HG02588 (cell line): ENCODE measurements around the gene IZUMO4.

Experiments used
- ATAC-seq: cut with Tn5 transposase; IDR thresholded peaks from one replicate; pipeline ENCODE4 v1.9.1; 2021; ENCODE audit warnings: mild to moderate bottlenecking, moderate library complexity; ENCODE audit not compliant: unreplicated experiment

The IZUMO4 gene

GRCh38 chr19:2096480-2097202, at the start of gene IZUMO4:
IZUMO4 (plus strand) TSS chr19:2096915; CDS start chr19:2096946, 31 bp downstream.
- peak; percentile 57 for ATAC-seq

GRCh38 chr19:2047076-2047448, 49.7 kb upstream of the IZUMO4 start:
- ATAC-seq, result no peak

- ATAC-seq, result no peak
Observed at GRCh38 chr19:2047449-2048103, 49.1 kb upstream of the IZUMO4 start.

GRCh38 chr19:2048104-2048958, 48.4 kb upstream of the IZUMO4 start:
- no peak for ATAC-seq

GRCh38 chr19:2048959-2049740, 47.6 kb upstream of the IZUMO4 start:
- ATAC-seq, result no peak

- ATAC-seq, result peak; percentile 2
Observed at GRCh38 chr19:2049741-2050348, 46.9 kb upstream of the IZUMO4 start.

- peak; percentile 4 for ATAC-seq
Observed at GRCh38 chr19:2050349-2050990, 46.2 kb upstream of the IZUMO4 start.

GRCh38 chr19:2050991-2051772, 45.5 kb upstream of the IZUMO4 start, which contains the start of gene MKNK2:
MKNK2 (minus strand) TSS chr19:2051244; CDS start chr19:2050851, 393 bp downstream.
- ATAC-seq, result peak; percentile 42

GRCh38 chr19:2051773-2052704, 44.7 kb upstream of the IZUMO4 start:
- ATAC-seq, result no peak

- no peak for ATAC-seq
Observed at GRCh38 chr19:2053601-2054389, 42.9 kb upstream of the IZUMO4 start.

- ATAC-seq, result no peak
Observed at GRCh38 chr19:2054763-2055162, 42.0 kb upstream of the IZUMO4 start.

GRCh38 chr19:2055931-2056836, 40.5 kb upstream of the IZUMO4 start:
- ATAC-seq, result no peak

- no peak for ATAC-seq
Observed at GRCh38 chr19:2056837-2057192, 39.9 kb upstream of the IZUMO4 start.

GRCh38 chr19:2057484-2058469, 38.9 kb upstream of the IZUMO4 start:
- ATAC-seq, result no peak
